ENCODE results near the gene ATP5ME. TPM values are rescaled to one million over a fixed set of nuclear protein-coding genes. Genes with fewer than 3 reads are reported as not detected.
A peak's percentile ranks its signal among the peaks of the same experiment; 100 is the strongest.

ATP5ME gene
- total and polyA plus RNA-seq, 9 donors = 241 to 722 (median 332) TPM

DNA sequence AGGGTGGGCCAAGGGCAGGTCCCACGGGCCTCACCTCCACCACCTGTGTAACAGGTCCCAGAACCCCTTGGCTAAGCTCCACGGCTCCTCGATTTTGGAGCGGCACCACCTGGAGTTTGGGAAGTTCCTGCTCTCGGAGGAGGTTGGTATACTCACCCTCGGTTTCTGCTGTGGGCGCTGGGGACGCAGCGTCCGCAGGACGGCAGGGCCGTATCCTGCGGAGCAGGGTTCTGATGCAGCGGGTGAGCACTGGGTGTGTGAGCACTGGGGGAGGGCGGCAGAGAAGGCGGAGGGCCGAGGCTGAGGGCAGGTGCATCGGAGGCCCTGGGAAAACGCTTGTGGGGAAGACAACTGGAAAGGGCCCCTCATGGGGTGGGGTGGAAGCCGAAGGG, 11.0 kb downstream of the ATP5ME start:
- no peaks in the 10 kb centered on the region for H3K36me3 ChIP-seq (ENCODE audit: control insufficient read depth, insufficient read depth, low read length)
- H3K4me1 ChIP-seq (ENCODE audit: control insufficient read depth, insufficient read depth, low read length) = peaks cover 24% of the 10 kb centered on the region
- H3K9me3 ChIP-seq (replicated peaks; ENCODE audit: control insufficient read depth, low read depth, low read length) = no peaks in the 10 kb centered on the region
- DNase-seq = no peak
- 48% methylated on average over 13 of the region's 20 CpGs for WGBS (ENCODE audit: insufficient coverage)
- H3K27me3 ChIP-seq (ENCODE audit: control insufficient read depth, insufficient read depth, low read length) = peaks cover 2% of the 10 kb centered on the region
- peak overlapping the region; percentile 55 for H3K4me3 ChIP-seq (ENCODE audit: low read length)
- H3K27ac ChIP-seq (ENCODE audit: low read length) = peak overlapping the region; percentile 13

DNA sequence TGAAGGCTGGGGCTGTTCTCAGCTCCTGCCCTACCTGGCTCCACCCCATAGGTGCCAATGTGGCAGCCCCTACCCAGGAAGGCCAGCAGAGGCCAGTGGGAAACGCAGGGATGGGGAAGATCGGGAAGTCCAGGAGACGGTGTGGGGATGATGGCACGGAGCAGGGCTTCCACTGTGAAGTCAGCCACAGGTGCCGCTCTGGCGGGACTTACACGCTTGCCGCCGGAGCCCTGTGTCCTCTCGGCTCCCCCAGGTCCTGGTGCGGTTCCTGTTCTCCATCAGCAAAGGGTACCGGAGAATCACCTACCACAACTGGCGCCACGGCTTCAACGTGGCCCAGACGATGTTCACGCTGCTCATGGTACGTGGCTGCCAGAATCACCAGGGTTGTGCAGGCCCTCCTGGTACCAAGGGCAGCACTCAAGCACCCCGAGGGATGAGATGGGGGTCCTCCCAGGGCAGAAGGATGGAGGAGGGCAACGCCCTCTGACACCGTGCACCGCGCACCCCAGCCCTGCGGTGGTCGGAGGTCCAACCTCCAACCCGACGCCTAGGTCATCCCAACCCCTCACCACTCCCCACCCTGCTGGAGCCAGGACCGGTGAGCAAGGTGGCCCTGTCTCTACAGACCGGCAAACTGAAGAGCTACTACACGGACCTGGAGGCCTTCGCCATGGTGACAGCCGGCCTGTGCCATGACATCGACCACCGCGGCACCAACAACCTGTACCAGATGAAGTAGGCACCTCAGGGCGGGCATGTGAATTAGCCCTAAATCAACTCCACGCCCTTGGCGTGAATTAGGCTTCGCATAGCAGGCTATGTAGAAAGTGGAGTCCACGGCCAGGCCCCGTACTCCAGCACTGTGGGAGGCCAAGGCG, 12.0 kb downstream of the ATP5ME start:
- Histone ChIP-seq H3K36me3 (ENCODE audit: control insufficient read depth, insufficient read depth, low read length) (no peaks in the 10 kb centered on the region), H3K4me1 (ENCODE audit: control insufficient read depth, insufficient read depth, low read length) (peaks cover 24% of the 10 kb centered on the region), H3K4me3 (ENCODE audit: low read length) (no peak overlapping the region), H3K27ac (ENCODE audit: low read length) (no peak overlapping the region), H3K9me3 (replicated peaks; ENCODE audit: control insufficient read depth, low read depth, low read length) (no peaks in the 10 kb centered on the region), H3K27me3 (ENCODE audit: control insufficient read depth, insufficient read depth, low read length) (peaks cover 2% of the 10 kb centered on the region)
- 96% methylated on average over 40 of the region's 42 CpGs for WGBS (ENCODE audit: insufficient coverage)
- DNase-seq = peak; percentile 3

DNA sequence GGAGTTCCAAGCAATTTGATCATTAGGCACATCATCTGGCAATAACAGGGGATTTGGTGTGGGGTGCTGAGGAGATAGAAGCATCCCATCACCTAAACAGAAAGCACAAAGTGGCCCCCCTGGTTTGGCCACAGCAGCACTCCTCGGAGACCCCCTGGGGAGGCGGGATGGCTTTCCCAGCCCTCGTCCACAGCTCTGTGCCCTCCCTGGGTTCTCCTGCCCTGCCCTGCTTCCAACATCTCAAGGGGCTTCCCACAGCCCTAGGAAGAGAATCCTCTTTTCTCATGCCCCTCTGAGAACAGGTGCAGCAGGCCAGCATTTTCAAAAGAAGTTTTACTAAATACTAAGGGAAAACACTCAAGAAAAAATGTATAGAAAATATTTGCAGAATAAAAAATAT, 12.8 kb downstream of the ATP5ME start:
- Histone ChIP-seq H3K27ac (ENCODE audit: low read length) (no peak overlapping the region), H3K4me3 (ENCODE audit: low read length) (no peak overlapping the region), H3K9me3 (replicated peaks; ENCODE audit: control insufficient read depth, low read depth, low read length) (no peaks in the 10 kb centered on the region), H3K4me1 (ENCODE audit: control insufficient read depth, insufficient read depth, low read length) (peaks cover 26% of the 10 kb centered on the region), H3K36me3 (ENCODE audit: control insufficient read depth, insufficient read depth, low read length) (no peaks in the 10 kb centered on the region), H3K27me3 (ENCODE audit: control insufficient read depth, insufficient read depth, low read length) (peaks cover 2% of the 10 kb centered on the region)
- DNase-seq = no peak
- 86% methylated on average over 3 of the region's 3 CpGs for WGBS (ENCODE audit: insufficient coverage)

DNA sequence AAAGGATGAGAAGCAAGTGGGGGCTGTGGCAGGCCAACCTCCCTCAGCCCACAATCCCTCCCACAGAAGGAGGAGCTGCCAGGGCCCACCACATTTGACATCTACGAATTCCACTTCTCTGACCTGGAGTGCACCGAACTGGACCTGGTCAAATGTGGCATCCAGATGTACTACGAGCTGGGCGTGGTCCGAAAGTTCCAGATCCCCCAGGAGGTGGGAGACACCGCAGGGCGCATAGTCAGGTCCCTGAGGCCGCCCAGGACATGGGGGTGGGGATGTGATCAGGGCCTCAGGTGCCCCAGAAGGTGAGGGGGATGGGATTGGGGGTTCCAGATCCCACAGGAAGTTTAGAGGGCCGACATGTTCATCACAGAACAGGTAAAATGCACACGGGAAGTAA, 13.7 kb downstream of the ATP5ME start:
- H3K27ac ChIP-seq (ENCODE audit: low read length) = no peak overlapping the region
- H3K4me1 ChIP-seq (ENCODE audit: control insufficient read depth, insufficient read depth, low read length) = peaks cover 17% of the 10 kb centered on the region
- WGBS (ENCODE audit: insufficient coverage) = 92% methylated on average over 9 of the region's 10 CpGs
- peaks cover 2% of the 10 kb centered on the region for H3K27me3 ChIP-seq (ENCODE audit: control insufficient read depth, insufficient read depth, low read length)
- H3K4me3 ChIP-seq (ENCODE audit: low read length) = no peak overlapping the region
- peak; percentile 1 for DNase-seq
- no peaks in the 10 kb centered on the region for H3K9me3 ChIP-seq (replicated peaks; ENCODE audit: control insufficient read depth, low read depth, low read length)
- no peaks in the 10 kb centered on the region for H3K36me3 ChIP-seq (ENCODE audit: control insufficient read depth, insufficient read depth, low read length)

DNA sequence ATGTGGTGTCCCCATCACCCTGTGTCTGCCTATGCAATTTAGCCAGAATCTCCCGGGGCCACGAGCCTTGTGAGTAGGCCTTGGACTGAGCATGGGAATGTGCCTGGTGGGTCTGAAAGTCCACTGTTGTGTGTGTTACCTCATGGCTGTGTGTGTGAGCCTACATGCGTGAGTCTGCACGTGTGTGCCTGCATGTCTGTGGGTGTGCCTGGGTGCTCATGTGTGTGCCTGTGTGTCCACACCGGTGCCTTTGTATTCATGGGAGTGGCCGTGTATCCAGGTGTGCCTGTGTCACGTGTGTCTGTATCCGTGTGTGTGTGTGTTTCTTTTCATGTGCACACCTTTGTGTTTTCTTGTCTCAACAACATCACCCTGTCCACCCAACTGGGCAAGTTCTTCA, 14.2 kb downstream of the ATP5ME start:
- no peaks in the 10 kb centered on the region for H3K36me3 ChIP-seq (ENCODE audit: control insufficient read depth, insufficient read depth, low read length)
- peaks cover 17% of the 10 kb centered on the region for H3K4me1 ChIP-seq (ENCODE audit: control insufficient read depth, insufficient read depth, low read length)
- no peaks in the 10 kb centered on the region for H3K9me3 ChIP-seq (replicated peaks; ENCODE audit: control insufficient read depth, low read depth, low read length)
- H3K4me3 ChIP-seq (ENCODE audit: low read length) = no peak overlapping the region
- peaks cover 2% of the 10 kb centered on the region for H3K27me3 ChIP-seq (ENCODE audit: control insufficient read depth, insufficient read depth, low read length)
- peak; percentile 1 for DNase-seq
- 100% methylated on average over 5 of the region's 8 CpGs for WGBS (ENCODE audit: insufficient coverage)
- no peak overlapping the region for H3K27ac ChIP-seq (ENCODE audit: low read length)

DNA sequence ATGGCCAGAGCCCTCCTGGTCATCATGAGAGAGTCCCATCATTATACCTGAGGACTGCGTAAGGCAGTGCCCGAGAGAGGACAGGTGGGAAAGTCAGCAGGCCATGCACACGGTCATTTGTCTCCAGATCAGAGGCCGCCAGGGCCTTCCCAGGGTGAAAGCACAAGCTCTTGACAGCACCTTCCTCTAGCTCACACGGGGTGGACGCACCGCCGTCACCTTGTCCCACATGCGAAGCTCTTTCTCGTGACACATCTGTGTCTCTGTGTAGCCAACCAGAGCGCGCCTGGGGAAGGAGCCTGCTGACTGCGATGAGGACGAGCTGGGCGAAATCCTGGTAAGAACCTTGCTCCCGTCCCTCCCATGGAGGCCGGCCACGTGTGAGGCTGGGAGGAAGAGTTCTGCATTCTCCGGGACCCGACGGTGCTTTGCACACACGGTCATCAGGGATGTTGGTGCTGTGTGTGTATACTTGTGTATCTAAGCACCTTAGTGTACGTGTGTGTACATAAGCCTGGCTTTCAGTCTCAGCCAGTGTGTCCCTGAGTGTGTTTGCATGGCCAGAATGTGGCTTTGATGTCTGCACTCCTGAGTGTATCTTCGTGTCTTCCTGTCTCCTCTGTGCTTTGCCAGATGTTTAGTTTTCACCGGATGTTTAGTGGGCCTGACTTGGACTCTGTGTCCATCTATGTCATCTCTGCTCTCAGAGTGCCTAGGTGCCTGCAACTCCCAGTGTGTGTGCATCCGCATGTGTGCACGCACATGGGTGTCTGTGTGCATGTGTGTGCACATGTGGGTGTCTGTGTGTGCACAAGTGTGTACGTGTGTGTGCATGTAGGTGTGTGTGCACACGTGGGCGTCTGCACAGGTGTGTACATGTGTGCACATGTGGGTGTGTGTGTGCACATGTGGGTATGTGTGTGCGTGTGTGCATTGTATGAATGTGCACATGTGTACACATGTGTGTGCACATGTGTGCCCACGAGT, 15.1 kb downstream of the ATP5ME start:
- 85% methylated on average over 28 of the region's 32 CpGs for WGBS (ENCODE audit: insufficient coverage)
- DNase-seq = peak; percentile 7
- peaks cover 2% of the 10 kb centered on the region for H3K27me3 ChIP-seq (ENCODE audit: control insufficient read depth, insufficient read depth, low read length)
- no peak overlapping the region for H3K27ac ChIP-seq (ENCODE audit: low read length)
- H3K9me3 ChIP-seq (replicated peaks; ENCODE audit: control insufficient read depth, low read depth, low read length) = no peaks in the 10 kb centered on the region
- H3K4me3 ChIP-seq (ENCODE audit: low read length) = no peak overlapping the region
- H3K4me1 ChIP-seq (ENCODE audit: control insufficient read depth, insufficient read depth, low read length) = peaks cover 13% of the 10 kb centered on the region
- H3K36me3 ChIP-seq (ENCODE audit: control insufficient read depth, insufficient read depth, low read length) = no peaks in the 10 kb centered on the region

DNA sequence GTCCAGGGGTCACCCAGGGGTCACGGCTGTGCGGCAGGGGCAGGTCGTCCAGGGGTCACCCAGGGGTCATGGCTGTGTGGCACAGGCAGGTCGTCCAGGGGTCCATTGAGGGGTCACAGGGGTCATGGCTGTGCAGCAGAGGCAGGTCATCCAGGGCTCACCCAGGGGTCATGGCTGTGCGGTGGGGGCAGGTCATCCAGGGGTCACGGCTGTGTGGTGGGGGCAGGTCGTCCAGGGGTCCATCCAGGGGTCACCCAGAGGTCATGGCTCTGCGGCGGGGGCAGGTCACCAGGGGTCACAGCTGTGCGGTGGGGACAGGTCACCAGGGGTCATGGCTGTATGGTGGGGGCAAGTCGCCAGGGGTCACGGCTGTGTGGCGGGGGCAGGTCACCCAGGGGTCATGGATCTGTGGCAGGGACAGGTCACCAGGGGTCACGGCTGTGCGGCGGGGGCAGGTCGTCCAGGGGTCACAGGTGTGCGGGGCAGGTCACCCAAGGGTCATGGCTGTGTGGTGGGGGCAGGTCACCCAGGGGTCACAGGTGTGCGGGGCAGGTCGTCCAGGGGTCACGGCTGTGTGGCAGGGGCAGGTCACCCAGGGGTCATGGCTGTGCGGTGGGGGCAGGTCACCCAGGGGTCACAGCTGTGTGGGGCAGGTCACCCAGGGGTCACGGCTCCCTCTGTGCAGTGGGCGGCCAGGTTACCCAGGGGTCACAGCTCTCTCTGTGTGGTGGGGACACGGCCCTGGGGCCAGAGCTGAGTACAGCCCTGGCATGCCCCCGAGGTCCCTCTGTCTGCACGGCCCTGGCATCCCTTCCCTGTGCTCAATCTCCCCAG, 16.0 kb downstream of the ATP5ME start:
- peak; percentile 2 for DNase-seq
- Histone ChIP-seq H3K4me3 (ENCODE audit: low read length) (no peak overlapping the region), H3K27me3 (ENCODE audit: control insufficient read depth, insufficient read depth, low read length) (peaks cover under 1% of the 10 kb centered on the region), H3K27ac (ENCODE audit: low read length) (no peak overlapping the region), H3K4me1 (ENCODE audit: control insufficient read depth, insufficient read depth, low read length) (peaks cover 7% of the 10 kb centered on the region), H3K36me3 (ENCODE audit: control insufficient read depth, insufficient read depth, low read length) (no peaks in the 10 kb centered on the region), H3K9me3 (replicated peaks; ENCODE audit: control insufficient read depth, low read depth, low read length) (no peaks in the 10 kb centered on the region)
- WGBS (ENCODE audit: insufficient coverage) = 82% methylated on average over 27 of the region's 27 CpGs

DNA sequence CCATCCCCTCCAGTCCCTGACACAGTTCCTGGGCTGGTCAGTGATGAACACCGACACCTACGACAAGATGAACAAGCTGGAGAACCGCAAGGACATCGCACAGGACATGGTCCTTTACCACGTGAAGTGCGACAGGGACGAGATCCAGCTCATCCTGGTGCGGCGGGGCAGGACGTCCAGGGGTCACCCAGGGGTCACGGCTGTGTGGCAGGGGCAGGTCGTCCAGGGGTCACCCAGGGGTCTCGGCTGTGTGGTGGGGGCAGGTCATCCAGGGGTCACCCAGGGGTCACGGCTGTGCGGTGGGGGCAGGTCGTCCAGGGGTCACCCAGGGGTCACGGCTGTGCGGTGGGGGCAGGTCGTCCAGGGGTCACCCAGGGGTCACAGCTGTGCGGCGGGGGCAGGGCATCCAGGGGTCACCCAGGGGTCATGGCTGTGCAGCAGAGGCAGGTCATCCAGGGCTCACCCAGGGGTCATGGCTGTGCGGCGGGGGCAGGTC, 16.7 kb downstream of the ATP5ME start:
- WGBS (ENCODE audit: insufficient coverage) = 75% methylated on average over 11 of the region's 23 CpGs
- peaks cover 3% of the 10 kb centered on the region for H3K4me1 ChIP-seq (ENCODE audit: control insufficient read depth, insufficient read depth, low read length)
- DNase-seq = peak; percentile 0

DNA sequence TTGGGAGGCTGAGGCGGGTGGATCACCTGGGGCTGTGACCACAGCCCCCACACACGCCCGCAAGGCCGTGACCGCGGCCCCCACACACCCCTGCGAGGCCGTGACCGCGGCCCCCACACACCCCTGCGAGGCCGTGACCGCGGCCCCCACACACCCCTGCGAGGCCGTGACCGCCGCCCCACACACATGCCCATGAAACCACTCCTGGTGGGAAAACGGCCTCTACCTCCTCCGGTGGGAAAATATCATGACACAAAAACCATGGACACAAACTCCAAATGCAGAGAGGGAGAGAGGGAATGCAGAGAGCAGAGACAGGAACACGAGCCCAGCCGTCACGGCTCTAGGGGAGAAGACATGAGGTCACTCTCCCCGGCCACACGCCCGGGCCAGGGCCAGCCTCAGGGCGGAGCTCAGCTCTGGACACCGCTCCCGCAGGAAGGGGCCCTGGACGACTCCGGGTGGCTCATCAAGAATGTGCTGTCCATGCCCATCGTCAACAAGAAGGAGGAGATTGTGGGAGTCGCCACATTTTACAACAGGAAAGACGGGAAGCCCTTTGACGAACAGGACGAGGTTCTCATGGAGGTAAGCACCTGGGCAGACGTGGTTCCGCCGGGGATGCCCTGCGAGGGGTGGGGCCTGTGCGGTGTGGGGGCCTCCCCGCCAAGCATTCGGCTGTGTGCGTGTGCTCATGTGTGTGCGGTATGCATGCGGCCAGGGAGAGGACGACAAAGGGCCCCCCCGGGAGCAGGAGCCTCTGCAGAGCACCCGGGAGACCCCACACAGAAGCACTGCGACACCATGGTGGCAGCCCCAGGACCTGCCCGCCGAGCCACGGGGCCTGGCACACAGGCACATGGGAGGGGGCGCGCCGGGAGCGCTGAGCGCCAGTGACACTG, 17.4 kb downstream of the ATP5ME start:
- Histone ChIP-seq H3K27me3 (ENCODE audit: control insufficient read depth, insufficient read depth, low read length) (peaks cover 8% of the 10 kb centered on the region), H3K36me3 (ENCODE audit: control insufficient read depth, insufficient read depth, low read length) (no peaks in the 10 kb centered on the region), H3K4me1 (ENCODE audit: control insufficient read depth, insufficient read depth, low read length) (peaks cover 6% of the 10 kb centered on the region), H3K4me3 (ENCODE audit: low read length) (no peak overlapping the region), H3K27ac (ENCODE audit: low read length) (no peak overlapping the region), H3K9me3 (replicated peaks; ENCODE audit: control insufficient read depth, low read depth, low read length) (no peaks in the 10 kb centered on the region)
- WGBS (ENCODE audit: insufficient coverage) = 59% methylated on average over 30 of the region's 58 CpGs
- DNase-seq = peak; percentile 52

More for the DNA sequence above, 16.7 kb downstream of the ATP5ME start:
- no peaks in the 10 kb centered on the region for H3K9me3 ChIP-seq (replicated peaks; ENCODE audit: control insufficient read depth, low read depth, low read length)
- no peaks in the 10 kb centered on the region for H3K36me3 ChIP-seq (ENCODE audit: control insufficient read depth, insufficient read depth, low read length)
- peaks cover 2% of the 10 kb centered on the region for H3K27me3 ChIP-seq (ENCODE audit: control insufficient read depth, insufficient read depth, low read length)
- H3K4me3 ChIP-seq (ENCODE audit: low read length) = no peak overlapping the region
- no peak overlapping the region for H3K27ac ChIP-seq (ENCODE audit: low read length)

Data from muscle of leg (tissue), 11 donors.